Thoracic aorta (tissue), 2 donors: ENCODE data around the gene EXO5. TPM values are rescaled to one million over a fixed set of nuclear protein-coding genes. Genes with fewer than 3 reads are reported as not detected.
"Not testable (repeated sequence)": the region's sequence is repeated elsewhere in the genome, so short reads cannot be mapped to it uniquely, and the experiment has no call there.

Experiments
- ATAC-seq: fragments of 150-250 bp; one replicate; pipeline ENCODE4 v1.8.0; 2017; ENCODE audit warnings: low read depth; ENCODE audit not compliant: insufficient number of reproducible peaks, low FRiP score
- DNase-seq: peaks from one replicate; pipeline ENCODE4 v3.0.0-alpha.2; 2020; ENCODE audit warnings: low spot score
- H3K27ac ChIP-seq, 2 donors: fragments of 200-600 bp; sonication (generic); 1 replicate in 1 of 2; 2 replicates in 1 of 2; pipeline ENCODE4 v1.5.1; 2016; ENCODE audit warnings: mild to moderate bottlenecking in 2 of 2, moderate library complexity in 2 of 2
- H3K27me3 ChIP-seq: fragments of 200-600 bp; sonication (generic); replicated peaks from 2 replicates; pipeline ENCODE4 v1.6.0; 2016; ENCODE audit warnings: mild to moderate bottlenecking; ENCODE audit not compliant: insufficient read depth
- H3K36me3 ChIP-seq: fragments of 200-600 bp; sonication (generic); one replicate; pipeline ENCODE4 v1.5.1; 2016
- H3K4me1 ChIP-seq, 2 donors: fragments of 200-600 bp; sonication (generic); 1 replicate in 1 of 2; 2 replicates in 1 of 2; pipeline versions ENCODE4 v1.5.1 to v1.6.0; 2016; ENCODE audit warnings: low read depth in 2 of 2, mild to moderate bottlenecking in 1 of 2; ENCODE audit not compliant: control insufficient read depth in 1 of 2
- H3K4me3 ChIP-seq: fragments of 200-600 bp; sonication (generic); 2 replicates; pipeline ENCODE4 v1.5.1; 2016; ENCODE audit warnings: mild to moderate bottlenecking
- H3K9me3 ChIP-seq: fragments of 200-600 bp; sonication (generic); 2 replicates; pipeline ENCODE4 v1.5.1; 2016
- total RNA-seq, 2 donors: library from RNA; depleted of rRNA; stranded (reverse); fragments of >200 nt; gene quantifications; one replicate each; pipeline versions ENCODE4 v1.1.0 to v1.2.3, GENCODE V29; 2016
- TF ChIP-seq, protein P1 (sequence below): fragments of 200-600 bp; sonication (generic); IDR thresholded peaks from one replicate; pipeline ENCODE4 v1.5.1; 2019; ENCODE audit warnings: antibody characterized with exemption

Gene EXO5
- total RNA-seq, 2 donors from 2014 or later = 2.2 to 2.8 TPM

DNA sequence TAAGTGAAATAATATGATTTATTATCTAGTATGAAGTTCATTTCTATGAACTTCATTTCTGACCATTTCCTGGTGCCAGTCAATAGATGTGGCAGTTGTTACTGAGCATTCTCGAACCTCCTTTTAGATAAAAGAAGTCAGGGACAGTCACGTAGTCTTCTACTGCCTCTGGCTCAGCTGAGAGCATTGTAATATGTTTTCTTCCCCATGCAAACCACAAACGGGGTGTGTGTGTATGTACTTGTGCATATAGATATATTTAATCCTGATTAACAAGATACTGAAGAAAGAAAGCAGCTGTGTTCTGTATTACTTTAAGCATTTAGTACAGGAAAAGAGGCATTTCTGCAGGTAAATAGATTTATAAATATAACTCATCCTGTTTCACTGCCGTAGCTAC, 44.5 kb downstream of the EXO5 start:
- Histone ChIP-seq H3K9me3 (no peaks in the 10 kb centered on the region), H3K27me3 (no peaks in the 10 kb centered on the region), H3K36me3 (no peaks in the 10 kb centered on the region), H3K27ac (no peak overlapping the region), H3K4me1 (no peaks in the 10 kb centered on the region), H3K4me3 (no peak overlapping the region)
- DNase-seq (no peak), ATAC-seq (no peak)
- TF ChIP-seq, protein P1, sequence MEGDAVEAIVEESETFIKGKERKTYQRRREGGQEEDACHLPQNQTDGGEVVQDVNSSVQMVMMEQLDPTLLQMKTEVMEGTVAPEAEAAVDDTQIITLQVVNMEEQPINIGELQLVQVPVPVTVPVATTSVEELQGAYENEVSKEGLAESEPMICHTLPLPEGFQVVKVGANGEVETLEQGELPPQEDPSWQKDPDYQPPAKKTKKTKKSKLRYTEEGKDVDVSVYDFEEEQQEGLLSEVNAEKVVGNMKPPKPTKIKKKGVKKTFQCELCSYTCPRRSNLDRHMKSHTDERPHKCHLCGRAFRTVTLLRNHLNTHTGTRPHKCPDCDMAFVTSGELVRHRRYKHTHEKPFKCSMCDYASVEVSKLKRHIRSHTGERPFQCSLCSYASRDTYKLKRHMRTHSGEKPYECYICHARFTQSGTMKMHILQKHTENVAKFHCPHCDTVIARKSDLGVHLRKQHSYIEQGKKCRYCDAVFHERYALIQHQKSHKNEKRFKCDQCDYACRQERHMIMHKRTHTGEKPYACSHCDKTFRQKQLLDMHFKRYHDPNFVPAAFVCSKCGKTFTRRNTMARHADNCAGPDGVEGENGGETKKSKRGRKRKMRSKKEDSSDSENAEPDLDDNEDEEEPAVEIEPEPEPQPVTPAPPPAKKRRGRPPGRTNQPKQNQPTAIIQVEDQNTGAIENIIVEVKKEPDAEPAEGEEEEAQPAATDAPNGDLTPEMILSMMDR = no peak

DNA sequence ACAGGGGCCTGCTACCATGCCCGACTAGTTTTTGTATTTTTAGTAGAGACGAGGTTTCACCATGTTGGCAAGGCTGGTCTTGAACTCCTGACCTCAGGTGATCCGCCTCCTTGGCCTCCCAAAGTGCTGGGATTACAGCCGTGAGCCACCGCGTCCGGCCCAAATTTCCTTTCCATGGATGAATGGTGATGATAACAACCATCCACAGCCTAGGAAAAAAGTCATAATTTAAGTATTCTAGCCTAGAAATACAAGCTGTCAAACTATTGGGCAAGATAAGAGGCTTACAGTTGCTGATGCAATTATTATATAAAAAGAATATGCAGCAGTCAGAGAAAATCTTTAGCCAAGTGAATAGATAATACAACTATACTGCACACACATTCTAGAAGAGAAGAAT, 46.2 kb downstream of the EXO5 start:
- not testable (repeated sequence) for H3K4me1 ChIP-seq, H3K27ac ChIP-seq, H3K27me3 ChIP-seq, H3K36me3 ChIP-seq, H3K4me3 ChIP-seq, DNase-seq, ATAC-seq, H3K9me3 ChIP-seq

DNA sequence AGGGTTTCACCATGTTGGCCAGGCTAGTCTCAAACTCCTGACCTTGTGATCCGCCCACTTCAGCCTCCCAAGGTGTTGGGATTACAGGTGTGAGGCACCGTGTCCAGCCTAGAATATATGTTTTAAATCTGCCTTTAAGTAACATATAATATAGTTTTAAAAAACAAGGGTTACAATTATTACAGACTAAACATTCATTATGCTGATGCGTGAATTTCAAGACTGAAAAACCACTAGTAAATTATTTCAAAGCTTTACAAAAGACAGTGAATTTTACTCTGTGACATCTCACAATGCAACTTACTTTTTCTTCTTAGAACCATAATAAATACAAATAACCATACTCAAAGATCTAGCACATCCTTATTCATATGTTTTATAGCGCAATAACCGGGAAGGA, 47.6 kb downstream of the EXO5 start:
- Histone ChIP-seq H3K4me1 (no peaks in the 10 kb centered on the region), H3K9me3 (no peaks in the 10 kb centered on the region), H3K27me3 (no peaks in the 10 kb centered on the region), H3K36me3 (no peaks in the 10 kb centered on the region), H3K4me3 (no peak overlapping the region), H3K27ac (no peak overlapping the region)
- TF ChIP-seq, protein P1 = no peak
- no peak for DNase-seq
- ATAC-seq = no peak

DNA sequence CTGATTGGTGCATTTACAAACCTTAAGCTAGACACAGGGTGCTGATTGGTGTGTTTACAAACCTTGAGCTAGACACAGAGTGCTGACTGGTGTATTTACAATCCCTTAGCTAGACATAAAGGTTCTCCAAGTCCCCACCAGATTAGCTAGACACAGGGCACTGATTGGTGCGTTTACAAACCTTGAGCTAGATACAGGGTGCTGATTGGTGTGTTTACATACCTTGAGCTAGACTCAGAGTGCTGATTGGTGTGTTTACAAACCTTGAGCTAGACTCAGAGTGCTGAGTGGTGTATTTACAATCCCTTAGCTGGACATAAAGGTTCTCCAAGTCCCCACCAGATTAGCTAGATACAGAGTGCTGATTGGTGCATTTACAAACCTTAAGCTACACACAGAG, 49.7 kb downstream of the EXO5 start:
- not testable (repeated sequence) for DNase-seq

DNA sequence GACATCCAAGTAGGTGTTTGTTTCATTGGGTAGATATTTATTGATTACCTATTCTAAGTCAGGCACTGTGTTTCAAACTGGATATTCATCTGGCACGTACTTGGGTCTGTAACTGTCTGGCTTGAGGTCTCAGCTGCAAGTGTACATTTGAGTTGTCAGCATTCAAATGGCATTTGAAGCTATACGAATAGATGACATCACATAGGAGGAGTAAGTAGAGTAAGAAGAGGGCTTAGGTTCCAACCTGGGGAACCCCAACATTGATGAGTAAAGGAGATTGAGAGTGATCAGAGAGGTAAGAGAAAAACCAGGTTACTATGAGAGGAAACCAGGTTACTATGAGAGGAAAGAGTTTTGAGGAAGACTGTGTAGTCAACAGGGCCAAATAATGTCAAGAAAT, 53.6 kb downstream of the EXO5 start:
- no peak overlapping the region for H3K4me3 ChIP-seq
- H3K27me3 ChIP-seq = no peaks in the 10 kb centered on the region
- no peak for ATAC-seq
- no peaks in the 10 kb centered on the region for H3K4me1 ChIP-seq
- no peak overlapping the region for H3K27ac ChIP-seq
- DNase-seq = no peak
- no peaks in the 10 kb centered on the region for H3K9me3 ChIP-seq
- TF ChIP-seq, protein P1 = no peak
- H3K36me3 ChIP-seq = no peaks in the 10 kb centered on the region

More for the DNA sequence above, 49.7 kb downstream of the EXO5 start:
- not testable (repeated sequence) for H3K9me3 ChIP-seq, H3K4me1 ChIP-seq, H3K36me3 ChIP-seq, H3K27ac ChIP-seq, H3K4me3 ChIP-seq, ATAC-seq, H3K27me3 ChIP-seq

DNA sequence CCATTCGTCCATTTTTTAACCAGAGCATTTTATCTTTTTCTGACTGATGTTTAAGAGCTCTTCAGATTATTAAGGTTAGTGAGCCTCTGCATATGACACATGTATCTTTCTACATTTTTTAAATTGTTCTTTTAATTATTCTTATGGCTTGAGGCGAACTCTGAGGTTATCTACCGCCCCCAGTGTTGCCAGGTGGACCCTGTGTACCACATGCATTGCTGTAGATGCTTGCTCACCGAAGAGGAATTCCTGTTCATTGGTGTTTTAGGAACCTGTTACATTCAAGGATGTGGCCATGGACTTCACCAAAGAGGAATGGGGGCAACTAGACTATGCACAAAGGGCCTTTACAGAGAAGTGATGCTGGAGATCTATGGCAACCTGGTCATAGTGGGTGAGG, 54.7 kb downstream of the EXO5 start:
- no peak overlapping the region for H3K27ac ChIP-seq

More for the DNA sequence above, 54.7 kb downstream of the EXO5 start:
- no peaks in the 10 kb centered on the region for H3K27me3 ChIP-seq
- ATAC-seq (no peak), DNase-seq (no peak)
- no peaks in the 10 kb centered on the region for H3K9me3 ChIP-seq
- no peak overlapping the region for H3K4me3 ChIP-seq
- no peaks in the 10 kb centered on the region for H3K4me1 ChIP-seq
- TF ChIP-seq, protein P1 = no peak
- no peaks in the 10 kb centered on the region for H3K36me3 ChIP-seq
